Activated gamma-delta T cell treated with Interleukin-2 at 50 U/mL for 16 hours (primary cell): ENCODE results near the gene HOXD1.

Experiments
- DNase-seq: peaks from one replicate; pipeline ENCODE4 v3.0.0-alpha.2; 2020

HOXD1 gene

DNA sequence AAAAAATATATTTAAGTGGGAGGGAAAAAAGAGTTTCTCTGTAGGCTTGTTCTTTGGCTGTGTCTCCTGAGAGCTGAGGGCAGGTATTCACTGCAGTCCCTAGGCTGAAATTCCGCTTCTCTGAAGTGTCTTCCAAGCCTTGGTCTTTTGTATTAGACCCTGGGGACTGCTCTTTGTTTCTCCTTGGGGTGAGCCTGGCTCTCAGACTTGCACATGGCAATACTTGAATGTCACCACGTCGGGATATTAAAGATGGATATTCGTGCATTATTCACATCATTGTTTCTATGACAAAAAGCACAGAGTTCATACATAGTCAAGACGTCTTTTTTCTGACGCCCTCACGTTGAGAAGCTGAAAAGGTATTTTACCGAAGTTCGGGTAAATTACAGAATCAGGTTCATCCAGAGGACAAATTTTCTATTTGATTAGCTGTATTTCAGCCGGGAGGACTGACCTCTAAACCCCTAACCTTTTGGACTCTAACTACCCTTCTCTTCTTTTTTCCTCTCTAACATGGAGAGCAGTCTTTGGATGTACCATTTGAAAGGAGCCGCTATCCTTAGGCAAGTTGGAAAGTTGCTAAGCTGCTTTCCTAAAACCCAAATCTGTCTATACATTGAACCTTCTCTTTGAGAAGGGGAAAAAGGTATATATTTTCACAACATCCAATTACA, 33.8 kb upstream of the HOXD1 start:
- no peak for DNase-seq

GRCh38 chr2:176155356-176156044, 33.0 kb upstream of the HOXD1 start:
- no peak for DNase-seq

- no peak for DNase-seq
These were observed 32.1 kb upstream of the HOXD1 start for GRCh38 chr2:176156301-176156806.

DNA sequence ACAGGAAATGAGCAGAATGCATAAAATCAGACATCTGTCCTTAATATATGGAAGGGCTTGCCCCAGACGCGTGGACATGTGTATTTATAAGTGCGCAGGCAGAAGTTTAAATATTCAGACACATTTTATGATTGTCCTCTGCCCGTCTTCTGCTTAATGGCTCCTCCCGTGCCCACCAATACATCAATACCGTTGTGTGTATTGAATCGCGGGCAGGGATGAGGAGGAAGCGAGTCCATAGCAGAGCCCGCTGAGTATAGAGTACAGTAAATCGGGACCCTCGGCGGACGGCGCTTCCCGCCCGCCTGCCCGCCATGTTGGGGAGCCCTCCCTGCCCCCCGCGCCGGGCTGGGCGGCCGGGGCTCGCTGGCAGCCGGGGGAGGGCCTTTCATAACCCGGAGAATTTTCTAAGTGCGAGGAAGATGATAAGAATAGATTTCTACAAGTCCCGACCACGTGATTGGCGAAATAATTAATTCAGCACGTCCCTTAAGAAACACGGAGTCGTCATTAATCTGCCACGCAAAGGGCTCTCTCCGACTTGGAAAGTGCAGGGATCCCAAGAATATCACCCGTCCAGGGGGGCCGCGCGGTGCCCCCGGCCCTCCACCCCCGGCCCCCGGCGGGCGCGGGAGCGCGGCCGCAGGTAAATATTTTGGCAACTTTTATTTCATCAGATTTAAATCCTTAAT, 31.5 kb upstream of the HOXD1 start, which contains the start of gene HOXD3:
TSS of gene HOXD3 (plus strand) at position 501 of the 692 bp plus-strand sequence. CDS start 11,808 bp downstream, outside the sequence.
- no peak for DNase-seq

DNA sequence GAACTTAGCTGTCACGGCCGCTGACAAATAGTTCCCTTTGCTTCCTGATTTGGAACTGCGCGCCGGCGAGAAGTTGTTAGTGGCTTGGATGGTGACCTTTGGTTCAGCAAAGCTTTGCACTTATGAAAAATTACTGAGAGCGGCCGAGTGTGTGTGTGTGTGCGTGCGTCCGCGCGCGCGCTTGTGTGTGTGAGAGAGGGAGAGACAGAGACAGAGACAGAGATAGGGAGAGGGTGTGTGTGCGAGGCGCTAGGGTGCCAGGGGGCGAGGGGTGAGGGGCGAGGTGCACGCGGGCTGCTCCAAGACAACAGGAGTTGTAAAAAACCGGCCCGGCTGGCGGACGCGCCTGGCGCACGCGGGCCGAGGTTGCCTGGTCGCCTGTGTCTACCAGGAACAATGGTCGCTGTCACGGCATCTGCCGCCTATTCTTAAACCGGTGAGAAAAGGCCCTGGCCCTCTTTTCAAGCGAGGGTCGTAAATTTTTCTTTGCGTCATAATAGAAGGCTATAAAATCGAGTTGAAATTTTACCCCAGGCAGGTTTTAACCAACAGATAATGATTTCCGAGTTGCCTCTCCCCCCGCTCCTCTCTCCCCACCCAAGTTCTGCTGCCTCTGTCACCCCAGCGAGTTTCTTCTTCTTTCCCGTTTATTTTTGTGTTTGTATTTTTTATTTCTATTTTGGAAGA, 30.8 kb upstream of the HOXD1 start:
- no peak for DNase-seq

DNA sequence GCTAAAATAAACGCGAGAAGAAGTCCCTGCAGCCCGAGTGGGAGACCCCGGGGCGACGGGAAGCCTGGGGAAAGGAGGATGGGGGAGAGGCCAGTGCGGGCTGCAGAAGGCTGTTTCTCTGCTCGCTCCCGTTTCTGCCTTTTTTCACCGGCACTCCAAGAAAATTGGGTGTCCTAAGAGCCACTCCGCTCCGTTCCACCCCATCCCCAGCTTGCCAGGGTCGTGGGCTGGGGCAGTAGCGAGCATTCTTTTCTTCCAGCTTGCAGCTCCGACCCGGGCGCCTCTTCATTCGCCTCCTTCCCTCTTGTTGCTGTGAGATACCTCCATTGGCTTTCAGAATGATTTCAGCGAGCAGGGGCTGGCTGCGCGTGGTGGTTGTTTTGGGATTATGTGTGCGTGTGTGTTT, 30.3 kb upstream of the HOXD1 start:
- DNase-seq, result no peak

GRCh38 chr2:176158855-176159662, 29.4 kb upstream of the HOXD1 start:
- no peak for DNase-seq

GRCh38 chr2:176159663-176160250, 28.7 kb upstream of the HOXD1 start:
- DNase-seq, result no peak

DNA sequence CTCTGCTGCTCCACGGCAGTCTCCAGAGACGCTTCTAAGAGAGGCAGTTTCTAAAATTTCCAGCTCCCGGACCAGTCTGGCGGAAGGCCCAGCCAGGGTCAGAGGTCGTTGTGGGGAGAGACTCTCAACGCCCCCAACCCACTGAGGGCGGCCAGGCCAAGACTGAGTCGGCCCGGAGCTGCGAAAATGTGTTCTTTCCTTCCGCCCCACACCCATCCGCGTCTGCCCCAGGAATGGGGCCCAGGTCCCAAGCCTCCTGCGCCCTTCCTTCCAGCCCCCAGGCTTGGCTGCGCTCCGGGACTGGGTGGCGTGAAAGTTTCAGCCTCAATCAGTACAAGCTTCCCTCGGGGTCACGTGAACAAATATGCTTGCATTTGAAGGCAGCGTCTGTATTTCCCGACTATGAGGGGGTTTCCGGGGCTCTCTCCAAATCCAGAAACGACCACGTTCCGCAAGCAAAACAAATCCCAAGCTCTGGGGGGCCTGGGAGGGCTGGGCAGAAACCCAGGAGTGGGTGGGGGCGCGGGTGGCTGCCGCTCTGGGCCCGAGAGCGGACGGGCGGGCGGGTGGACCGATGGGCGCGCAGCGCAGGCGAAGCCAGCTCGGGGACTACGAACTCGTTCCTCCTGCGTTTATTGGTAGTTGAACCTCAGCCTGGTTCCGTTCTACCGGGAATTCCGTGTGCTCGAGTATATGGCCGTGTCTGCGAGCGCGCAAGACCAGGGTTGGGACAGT, 28.1 kb upstream of the HOXD1 start:
- no peak for DNase-seq

- no peak for DNase-seq
These were observed 27.3 kb upstream of the HOXD1 start for GRCh38 chr2:176160986-176161824.

- DNase-seq, result no peak
These were observed 26.4 kb upstream of the HOXD1 start for GRCh38 chr2:176161825-176162626.

DNA sequence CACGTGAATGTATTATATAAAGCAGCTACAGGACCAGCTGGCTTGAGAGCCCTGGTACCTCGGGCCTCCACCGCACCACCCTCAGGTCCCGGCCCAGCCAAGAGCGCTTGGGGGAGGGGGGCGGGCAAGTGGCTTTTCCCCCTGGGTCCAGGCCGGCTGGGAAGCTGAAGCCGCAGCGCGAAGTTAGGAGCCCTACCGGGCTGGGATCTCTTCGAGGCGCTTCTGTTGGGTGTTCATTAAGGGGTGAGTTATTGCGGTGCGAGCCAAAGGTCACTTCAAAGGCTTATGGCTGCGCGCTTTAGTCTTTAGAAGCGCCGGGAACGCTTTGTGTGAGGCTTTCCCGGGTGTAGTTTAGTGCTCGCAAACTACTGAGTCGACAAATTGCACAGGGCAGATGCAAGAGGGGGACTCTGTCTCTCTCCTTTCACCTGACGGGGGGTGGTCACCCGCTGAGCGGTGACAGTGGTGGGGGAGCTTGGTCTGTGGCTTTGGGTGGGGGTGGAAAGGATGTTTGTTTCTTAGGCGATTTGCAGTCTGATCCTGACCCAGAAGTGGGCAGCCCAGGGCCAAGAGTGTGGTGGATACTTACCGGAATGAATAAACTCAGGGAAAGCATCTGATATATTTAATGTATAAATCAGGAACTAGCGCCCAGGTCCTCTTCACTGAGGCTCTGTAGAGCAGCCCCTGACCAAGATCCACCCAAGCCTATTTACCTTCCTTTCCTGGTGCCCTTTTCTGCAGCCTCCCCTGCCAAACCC, 25.4 kb upstream of the HOXD1 start:
- DNase-seq, result no peak

DNA sequence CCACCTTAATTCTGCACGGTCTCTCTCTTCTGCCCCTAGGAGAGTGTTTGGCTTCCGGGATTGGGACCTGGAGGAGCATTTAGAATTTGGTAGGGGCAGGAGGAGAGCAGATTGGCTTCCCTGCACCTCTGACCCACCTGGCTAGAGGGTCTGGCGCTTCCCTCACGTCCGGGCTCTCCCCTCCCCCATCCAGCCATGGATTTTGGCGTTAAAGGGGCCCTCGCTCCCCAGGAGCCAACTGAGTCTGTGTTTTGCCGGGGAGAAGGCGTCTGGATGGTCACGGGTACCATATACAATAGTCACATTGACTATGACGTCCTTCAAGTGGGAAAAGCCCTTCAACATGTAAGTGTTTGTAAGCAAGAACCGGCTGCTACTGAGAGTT, 24.8 kb upstream of the HOXD1 start:
- DNase-seq, result no peak

- no peak for DNase-seq
These were observed 24.3 kb upstream of the HOXD1 start for GRCh38 chr2:176164201-176164600.

- no peak for DNase-seq
These were observed 23.7 kb upstream of the HOXD1 start for GRCh38 chr2:176164611-176165369.

DNA sequence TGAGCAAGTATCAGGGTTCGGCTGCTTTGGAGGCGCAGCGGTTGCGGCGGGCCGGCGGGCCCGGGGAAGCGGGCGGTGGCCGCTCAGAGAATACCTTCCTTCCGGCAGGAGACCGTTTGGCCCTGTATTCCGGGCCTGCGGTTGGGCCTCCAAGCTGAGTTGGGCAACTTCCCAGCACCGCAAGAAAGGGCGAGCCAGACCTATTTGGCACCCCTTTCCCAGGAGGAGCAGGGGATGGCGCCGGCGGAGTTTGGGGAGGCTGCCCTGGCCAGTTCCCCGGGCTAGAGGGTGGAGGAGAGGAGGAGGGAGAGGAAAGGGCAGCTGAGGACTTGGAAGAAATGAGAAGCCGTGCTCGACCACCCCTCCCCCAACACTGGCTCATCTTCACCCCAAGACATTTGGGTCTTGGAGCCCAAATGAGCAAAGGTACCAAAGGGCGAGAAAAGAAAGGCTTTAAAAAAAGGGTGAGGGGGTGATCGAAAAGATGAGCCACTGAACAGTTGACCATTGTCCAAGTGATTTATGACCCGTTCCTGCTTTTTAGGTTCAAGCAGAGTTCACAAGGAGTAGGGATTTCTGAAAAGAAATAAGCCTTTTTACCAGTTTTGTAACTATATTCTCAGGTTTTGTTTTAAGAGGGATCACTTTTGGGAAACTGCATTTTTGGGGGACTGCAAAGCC, 23.0 kb upstream of the HOXD1 start:
- no peak for DNase-seq

DNA sequence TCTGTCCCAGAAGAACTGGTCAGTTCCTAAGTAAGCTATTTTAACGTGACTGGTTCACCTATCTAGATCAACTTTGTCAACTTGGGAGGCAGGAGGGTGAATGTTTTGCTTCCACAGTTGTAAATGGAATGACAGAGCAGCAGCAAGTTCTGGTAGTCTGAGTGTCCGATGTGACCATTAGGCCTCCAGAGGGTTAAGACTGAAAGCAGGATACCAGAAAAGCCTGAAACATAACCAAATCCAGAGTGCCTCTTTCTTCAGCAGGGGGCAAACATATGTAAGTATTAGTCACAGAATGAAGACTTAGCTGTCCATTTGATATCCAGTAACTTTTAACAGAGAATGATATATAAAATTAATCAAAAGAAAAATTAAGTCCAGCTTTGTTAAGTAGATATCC, 22.2 kb upstream of the HOXD1 start:
- DNase-seq, result no peak
